NCI-H1694 treated with DMSO at 0.1 percent for 48 hours (cell line): ENCODE data around the gene KCNG1.

ENCODE experiments used
- DNase-seq: peaks from one replicate; lab custom pipeline; 2025; lab: John Stamatoyannopoulos, UW

KCNG1 gene

DNA sequence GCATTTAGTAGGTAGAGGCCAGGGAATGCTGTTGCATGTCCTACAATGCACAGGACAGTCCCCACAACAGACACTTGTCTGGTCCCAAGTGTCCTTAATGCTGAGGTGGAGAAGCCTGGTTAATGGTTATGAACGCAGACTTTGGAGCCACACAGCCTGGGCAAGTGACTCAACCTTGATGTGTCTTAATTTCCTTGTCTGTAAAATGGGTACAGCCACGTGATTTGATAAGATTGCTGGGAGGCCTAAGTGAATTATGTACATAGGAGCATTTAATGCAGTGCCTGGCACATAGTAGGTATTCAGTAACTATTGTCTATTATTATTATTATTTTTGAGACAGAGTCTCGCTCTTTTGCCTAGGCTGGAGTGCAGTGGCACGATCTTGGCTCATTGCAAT lies 11.4 kb downstream of the KCNG1 start:
- no peak for DNase-seq

GRCh38 chr20:51010932-51011331 lies 12.0 kb downstream of the KCNG1 start:
- DNase-seq: no peak

DNA sequence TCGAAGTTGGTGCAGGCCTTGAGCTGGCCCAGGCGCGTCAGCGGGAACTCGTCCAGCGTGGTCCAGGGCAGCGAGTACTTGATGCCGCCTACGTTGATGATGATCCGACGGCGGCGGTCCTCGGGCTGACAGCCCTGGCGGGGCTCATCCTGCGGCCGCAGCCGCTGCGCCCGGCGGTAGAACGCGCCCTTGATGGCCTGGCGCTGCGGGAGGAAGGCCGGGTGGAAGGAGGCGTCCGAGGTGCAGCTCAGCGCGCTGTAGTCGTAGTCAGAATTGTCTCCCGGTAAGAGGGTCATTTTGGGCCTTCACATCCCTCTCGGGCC lies 12.9 kb downstream of the KCNG1 start:
- no peak for DNase-seq

DNA sequence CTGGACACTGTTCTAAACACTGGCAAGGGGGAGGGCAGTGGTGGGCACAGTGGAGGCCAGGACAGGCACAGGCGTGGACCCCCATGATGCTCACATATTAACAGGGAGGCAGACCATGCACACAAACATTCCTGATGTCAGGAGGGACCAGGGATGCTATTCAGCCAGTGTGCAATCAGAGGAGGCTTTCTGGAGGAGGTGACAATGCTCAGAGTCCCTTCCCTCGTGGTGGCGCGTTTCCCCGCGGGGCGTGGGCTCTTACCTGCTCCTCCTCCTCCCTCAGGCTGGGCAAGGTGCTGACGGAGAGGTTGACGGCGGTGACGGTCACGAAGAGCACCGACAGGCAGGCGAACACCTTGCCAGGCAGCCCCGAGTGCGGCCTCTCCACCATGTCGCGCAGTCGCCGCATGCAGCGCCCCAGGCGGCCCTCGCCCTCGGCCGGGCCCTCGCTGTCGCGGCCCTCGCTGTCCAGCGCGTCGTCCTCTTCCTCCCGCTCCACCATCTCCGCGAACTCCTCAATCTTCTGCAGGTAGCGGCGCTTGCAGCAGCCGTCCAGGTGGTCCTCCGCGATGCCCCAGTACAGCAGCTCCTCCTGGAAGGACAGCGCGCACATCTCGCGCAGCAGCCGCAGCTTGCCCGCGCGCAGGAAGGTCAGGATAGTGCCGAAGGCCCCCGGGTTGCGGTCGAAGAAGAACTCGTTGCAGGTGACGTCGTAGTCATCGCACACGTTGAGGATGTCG lies 13.4 kb downstream of the KCNG1 start:
- no peak for DNase-seq

DNA sequence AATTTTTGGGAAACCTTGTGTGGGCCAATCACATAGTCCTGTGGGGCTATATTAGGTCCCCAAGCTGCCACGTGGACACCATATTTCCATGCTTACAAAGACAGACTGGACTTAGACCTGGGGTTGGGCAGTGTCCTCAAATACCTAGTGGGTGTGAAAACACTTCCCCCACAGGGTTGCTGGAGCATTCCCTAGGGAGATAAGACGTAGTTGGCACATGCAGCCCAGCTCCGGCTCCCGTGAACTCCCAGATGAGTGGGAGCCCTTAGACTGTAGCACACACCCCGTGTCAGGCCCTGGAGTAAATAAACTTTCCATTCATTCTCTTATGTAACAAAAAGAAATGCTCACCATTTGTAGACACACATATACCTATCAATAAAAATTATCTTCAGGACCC lies 14.2 kb downstream of the KCNG1 start:
- DNase-seq: no peak

- no peak for DNase-seq
Measured at GRCh38 chr20:51005214-51005613, 17.7 kb downstream of the KCNG1 start.

DNA sequence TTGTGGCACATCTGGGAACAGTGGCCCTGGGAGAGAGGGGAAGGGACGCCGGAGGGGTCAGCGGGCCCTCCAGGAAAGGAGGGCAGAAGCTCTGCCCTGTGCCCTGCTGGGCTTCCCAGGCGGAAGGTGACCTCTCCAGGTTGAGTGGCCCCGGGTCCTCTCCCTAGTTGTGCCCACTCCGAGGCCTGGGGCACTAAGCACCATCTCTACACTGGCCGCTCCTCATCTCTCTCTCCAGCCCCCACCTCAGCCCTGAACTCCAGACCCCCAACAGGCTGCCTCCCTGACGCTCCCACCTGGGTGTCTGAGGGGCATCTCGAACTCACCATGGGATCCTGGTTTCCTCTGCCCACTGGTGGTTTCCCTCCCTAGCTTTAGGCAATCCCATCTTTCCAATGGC lies 18.1 kb downstream of the KCNG1 start:
- no peak for DNase-seq

DNA sequence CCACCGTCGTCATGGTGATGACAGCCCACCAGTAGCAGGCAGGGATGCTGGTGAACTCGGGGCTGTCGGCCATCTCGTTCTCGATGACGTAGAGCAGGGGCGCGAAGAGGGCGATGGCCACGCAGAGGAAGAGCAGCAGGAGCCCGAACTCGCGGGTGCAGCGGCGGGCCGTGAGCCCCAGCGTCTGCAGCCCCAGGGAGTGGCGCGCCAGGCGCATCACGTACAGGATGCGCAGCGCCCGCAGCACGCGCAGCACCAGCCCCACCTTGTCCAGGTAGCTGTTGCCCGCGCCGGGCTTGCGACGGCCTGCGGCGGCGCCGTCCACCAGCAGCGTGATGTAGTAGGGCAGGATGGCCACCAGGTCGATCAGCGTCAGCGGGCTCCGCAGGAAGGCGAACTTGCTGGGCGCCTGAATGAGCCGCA lies 18.6 kb downstream of the KCNG1 start:
- DNase-seq: no peak

DNA sequence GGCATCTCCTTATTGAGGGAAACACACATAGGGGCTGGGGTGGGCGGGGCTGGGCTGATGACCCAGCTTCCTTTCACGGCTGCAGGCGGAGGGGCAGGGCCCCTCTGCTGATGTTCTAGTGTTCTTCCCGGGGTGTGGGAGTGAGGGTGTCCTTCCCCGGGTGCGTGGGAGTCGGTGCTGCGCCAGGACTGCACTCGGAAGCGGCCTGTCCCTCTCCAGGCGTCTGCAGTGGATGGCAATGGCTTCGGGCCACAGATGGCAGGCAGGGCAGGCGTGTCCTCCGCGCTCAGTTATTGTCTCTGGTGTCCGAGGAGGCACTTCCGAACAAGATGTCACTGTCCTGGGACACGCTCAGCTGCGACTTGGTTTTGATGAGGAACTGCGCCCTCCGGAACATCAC lies 19.2 kb downstream of the KCNG1 start:
- no peak for DNase-seq

GRCh38 chr20:51002633-51003032 lies 20.3 kb downstream of the KCNG1 start:
- DNase-seq: no peak

- DNase-seq: no peak
Measured at GRCh38 chr20:51001430-51002265, 21.3 kb downstream of the KCNG1 start.

DNA sequence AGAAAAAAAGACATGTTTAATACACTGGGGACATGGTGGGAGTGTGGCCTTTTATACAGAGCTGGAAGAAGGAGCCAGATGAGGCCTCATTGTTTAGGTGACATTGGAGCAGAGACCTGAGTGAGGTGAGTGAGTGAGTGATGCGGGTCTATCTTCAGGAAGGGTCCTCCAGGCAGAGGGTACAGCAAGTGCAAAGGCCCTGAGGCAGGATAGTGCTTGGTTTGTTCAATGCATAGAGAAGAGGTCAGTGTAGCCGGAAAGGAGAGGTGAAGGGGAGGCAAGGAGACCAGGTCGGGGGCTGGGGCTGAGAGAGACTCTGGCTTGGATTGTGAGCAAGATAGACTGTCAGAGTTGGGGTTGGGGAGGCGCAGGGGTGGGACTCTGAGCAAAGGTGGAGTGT lies 23.6 kb downstream of the KCNG1 start:
- no peak for DNase-seq

- peak; percentile 26 for DNase-seq
Measured at GRCh38 chr20:50996901-50997865, 25.7 kb downstream of the KCNG1 start.

GRCh38 chr20:50995506-50995905 lies 27.4 kb downstream of the KCNG1 start:
- DNase-seq: no peak

GRCh38 chr20:50993876-50994275 lies 29.0 kb downstream of the KCNG1 start:
- no peak for DNase-seq

GRCh38 chr20:50992733-50993457 lies 30.0 kb downstream of the KCNG1 start:
- peak; percentile 67 for DNase-seq

DNA sequence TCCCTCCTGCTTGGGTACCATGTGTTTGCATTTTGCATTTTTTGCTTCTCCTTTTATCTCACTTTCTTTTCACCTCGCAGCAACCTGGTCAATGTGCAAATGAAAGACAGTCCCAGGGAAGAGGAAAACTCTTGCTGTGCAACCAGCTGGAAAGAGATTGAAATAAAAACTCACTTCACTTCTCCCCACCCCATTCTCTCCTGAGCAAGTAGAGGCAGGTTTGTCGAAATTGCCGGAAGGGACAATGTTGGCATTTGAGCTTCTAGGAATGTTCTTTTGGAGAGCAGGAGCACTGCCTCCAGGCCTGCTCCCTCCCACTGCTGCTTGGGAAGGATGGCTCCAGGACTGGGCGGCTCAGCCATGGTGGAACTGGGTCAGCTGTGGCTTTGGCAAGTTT lies 30.6 kb downstream of the KCNG1 start:
- DNase-seq: no peak

GRCh38 chr20:50991076-50991475 lies 31.8 kb downstream of the KCNG1 start:
- DNase-seq: no peak

DNA sequence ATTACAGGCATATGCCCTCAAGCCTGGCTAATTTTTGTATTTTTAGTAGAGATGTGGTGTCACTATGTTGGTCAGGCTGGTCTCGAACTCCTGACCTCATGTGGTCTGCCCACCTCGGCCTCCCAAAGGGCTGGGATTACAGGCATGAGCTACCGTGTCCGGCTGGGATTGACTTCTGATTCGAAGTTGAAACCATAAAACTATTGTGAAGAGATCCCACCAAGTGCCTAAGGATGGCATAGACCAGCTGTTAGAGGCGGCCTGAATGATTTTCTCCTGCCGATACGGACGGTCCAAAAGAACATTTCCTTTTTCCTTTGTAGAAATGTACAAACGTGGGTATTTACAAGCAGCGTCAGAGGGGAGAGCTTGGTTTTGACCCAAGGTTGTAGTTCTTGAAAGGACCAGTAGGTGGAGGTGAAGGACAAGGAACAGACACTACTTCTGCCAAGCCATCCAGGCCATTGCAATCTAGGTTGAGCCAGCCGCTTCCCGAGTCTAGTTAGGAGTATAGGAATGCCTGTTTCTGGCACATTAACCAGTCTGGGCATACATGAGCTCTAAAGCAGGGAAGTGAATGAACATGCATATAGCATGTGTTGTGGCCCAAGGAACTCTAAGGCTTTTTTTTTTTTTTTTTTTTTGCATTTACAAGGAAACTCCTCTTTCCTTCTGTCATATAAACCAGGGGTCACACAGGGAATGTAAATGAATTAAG lies 35.3 kb downstream of the KCNG1 start:
- peak; percentile 77 for DNase-seq

- no peak for DNase-seq
Measured at GRCh38 chr20:50983321-50983720, 39.6 kb downstream of the KCNG1 start.

DNA sequence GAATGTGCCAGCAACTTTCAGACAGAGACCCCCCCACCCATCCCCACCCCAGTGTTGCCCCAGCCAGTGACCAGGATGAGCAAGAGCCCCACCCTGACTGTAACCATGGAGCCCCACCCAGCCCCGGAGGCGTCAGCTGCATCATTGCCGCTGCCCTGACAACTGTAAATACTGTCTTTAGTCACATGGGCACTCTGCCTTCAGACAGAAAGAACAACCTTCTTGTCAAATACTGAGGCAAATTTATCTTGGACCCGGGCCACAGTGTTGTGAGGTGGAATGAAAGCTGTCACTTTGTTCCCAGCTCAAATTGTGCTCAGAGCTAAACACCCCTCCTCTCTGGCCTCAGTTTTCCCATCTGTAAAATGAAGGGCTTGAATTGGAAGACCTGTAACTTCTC lies 40.5 kb downstream of the KCNG1 start:
- DNase-seq: no peak
